GM21825 (cell line): ENCODE data around the gene LUC7L3.
"Not testable (repeated sequence)": the region's sequence is repeated elsewhere in the genome, so short reads cannot be mapped to it uniquely, and the experiment has no call there.

Experiments used
- ATAC-seq: cut with Tn5 transposase; IDR thresholded peaks from one replicate; pipeline ENCODE4 v1.9.1; 2021; ENCODE audit warnings: mild to moderate bottlenecking, moderate library complexity; ENCODE audit not compliant: unreplicated experiment

LUC7L3 gene

GRCh38 chr17:50708050-50709000 lies 11.1 kb upstream of the LUC7L3 start:
- no peak for ATAC-seq

- ATAC-seq = not testable (repeated sequence)
Observed at GRCh38 chr17:50709053-50709452, 10.3 kb upstream of the LUC7L3 start.

- no peak for ATAC-seq
Observed at GRCh38 chr17:50710025-50710424, 9.4 kb upstream of the LUC7L3 start.

- no peak for ATAC-seq
Observed at GRCh38 chr17:50710650-50711049, 8.8 kb upstream of the LUC7L3 start.

- ATAC-seq = no peak
Observed at GRCh38 chr17:50712641-50713040, 6.8 kb upstream of the LUC7L3 start.

GRCh38 chr17:50715471-50715870 lies 3.9 kb upstream of the LUC7L3 start:
- no peak for ATAC-seq

- ATAC-seq = no peak
Observed at GRCh38 chr17:50719924-50720794, 756 bp downstream of the LUC7L3 start.

GRCh38 chr17:50721194-50722010 lies 2.0 kb downstream of the LUC7L3 start:
- no peak for ATAC-seq

GRCh38 chr17:50722746-50723145 lies 3.3 kb downstream of the LUC7L3 start:
- no peak for ATAC-seq

- ATAC-seq = not testable (repeated sequence)
Observed at GRCh38 chr17:50724622-50725021, 5.2 kb downstream of the LUC7L3 start.

GRCh38 chr17:50725769-50726655 lies 6.6 kb downstream of the LUC7L3 start:
- ATAC-seq = no peak

- ATAC-seq = no peak
Observed at GRCh38 chr17:50728112-50728429, 8.7 kb downstream of the LUC7L3 start.

GRCh38 chr17:50728881-50729765 lies 9.7 kb downstream of the LUC7L3 start:
- ATAC-seq = no peak

GRCh38 chr17:50731575-50732460 lies 12.4 kb downstream of the LUC7L3 start:
- ATAC-seq = no peak

- ATAC-seq = no peak
Observed at GRCh38 chr17:50735287-50735686, 15.9 kb downstream of the LUC7L3 start.

- no peak for ATAC-seq
Observed at GRCh38 chr17:50737118-50737698, 17.8 kb downstream of the LUC7L3 start.

- ATAC-seq = no peak
Observed at GRCh38 chr17:50739098-50739497, 19.7 kb downstream of the LUC7L3 start.

- no peak for ATAC-seq
Observed at GRCh38 chr17:50745631-50746030, 26.2 kb downstream of the LUC7L3 start.
